H1 (cell line): ENCODE data around the gene BCAR3. TPM values are rescaled to one million over a fixed set of nuclear protein-coding genes. Genes with fewer than 3 reads are reported as not detected.

Experiments
- FOSL1 ChIP-seq: IDR thresholded peaks from 2 replicates; pipeline ENCODE4 v1.6.1; 2011; ENCODE audit warnings: mild to moderate bottlenecking, low read depth, low read length, moderate library complexity; ENCODE audit not compliant: insufficient read depth
- RNF2 ChIP-seq: fragments of 200-900, 300-1000 bp; sonication (generic); IDR thresholded peaks from 2 replicates; pipeline ENCODE4 v1.7.1; 2016; ENCODE audit warnings: borderline replicate concordance, low read depth, mild to moderate bottlenecking, antibody characterized with exemption, low read length; ENCODE audit not compliant: poor library complexity, severe bottlenecking; ENCODE audit errors: missing control alignments
- TCF12 ChIP-seq: IDR thresholded peaks from 2 replicates; pipeline ENCODE4 v1.6.1; 2011; ENCODE audit warnings: low read depth, mild to moderate bottlenecking, low read length
- TEAD4 ChIP-seq: IDR thresholded peaks from 2 replicates; pipeline ENCODE4 v1.6.1; 2012; ENCODE audit warnings: low read depth, low read length, inconsistent platforms, mixed read lengths
- ZNF274 ChIP-seq: IDR thresholded peaks from 2 replicates; pipeline ENCODE4 v1.7.0; 2012; ENCODE audit warnings: low read length, borderline replicate concordance; ENCODE audit errors: extremely low read depth
- polyA plus RNA-seq, 7 experiments: library from polyadenylated mRNA; depleted of rRNA in 3 of 7; stranded (reverse) in 5 of 7; unstranded in 2 of 7; fragments of >200 nt in 5 of 7; fragments of 200-250 nt in 2 of 7; gene quantifications; 1 replicate in 5 of 7; 2 replicates in 1 of 7; 4 replicates in 1 of 7; pipeline versions ENCODE4 v1.2.1 to v1.2.3, GENCODE V29; 2011 to 2013; ENCODE audit warnings: missing spikeins in 2 of 7, mixed read lengths in 2 of 7
- total RNA-seq: library from RNA; stranded (reverse); fragmentation: NEBNext Ultra II Directional; extraction: Animal tissue kit (Norgen Biotek cat#: 25700); gene quantifications from 2 replicates; pipeline ENCODE4 v1.2.1, GENCODE V29; 2021

The BCAR3 gene
- total and polyA plus RNA-seq, 2 of the 8 experiments (the other 6 are each of a cell fraction or from before 2014, with no cell fraction given) = 5.6 to 9.2 TPM

GRCh38 chr1:93615582-93616150 lies 66.0 kb downstream of the BCAR3 start (continued):
- TF ChIP-seq RNF2 = no peak
- no peak for TF ChIP-seq FOSL1
- TF ChIP-seq TCF12 = no peak
- TF ChIP-seq TEAD4 = peak; percentile 5; the same call in 1 of the 2 replicates
- no peak for TF ChIP-seq ZNF274
